ENCODE measurements around the gene TMEM143. TPM values are rescaled to one million over a fixed set of nuclear protein-coding genes. Genes with fewer than 3 reads are reported as not detected.

TMEM143 gene
- total and polyA plus RNA-seq, 2 of the 8 experiments (the other 6 are each of a cell fraction or from before 2014, with no cell fraction given) = 14.2 to 19.1 TPM

GRCh38 chr19:48378194-48378570, 14.4 kb upstream of the TMEM143 start:
- no peak overlapping the region for H3K4me3 ChIP-seq (ENCODE audit: extremely low read depth in 1 of 4, insufficient read depth in 2 of 4, low read depth in 3 of 4, low read length in 4 of 4)
- H3K23me2 ChIP-seq (ENCODE audit: low read depth, low read length) = no peaks in the 10 kb centered on the region
- WGBS, 2 experiments (ENCODE audit: extremely low coverage in 1 of 2, insufficient coverage in 1 of 2, insufficient read length in 1 of 2, insufficient replicate concordance in 2 of 2, low coverage in 1 of 2, low lambda C conversion rate in 2 of 2, missing lambda C conversion rate in 1 of 2) = 93% methylated on average over 10 of the region's 10 CpGs; no CpG with 5 or more reads in 1 of the 2 experiments
- H2AK5ac ChIP-seq (ENCODE audit: low read depth, low read length) = no peak overlapping the region
- H3K79me2 ChIP-seq (ENCODE audit: control insufficient read depth in 1 of 2, insufficient read depth in 2 of 2, low read length in 2 of 2) = no peaks in the 10 kb centered on the region
- H3K4ac ChIP-seq (replicated peaks; ENCODE audit: insufficient read length, low read depth, low read length) = no peak overlapping the region
- H3K9me3 ChIP-seq (ENCODE audit: insufficient read depth in 2 of 2, low read depth in 1 of 2, low read length in 1 of 2) = no peaks in the 10 kb centered on the region
- DNase-seq (ENCODE audit: low read depth in 1 of 2, low spot score in 2 of 2) (no peak), FAIRE-seq (no peak)
- no peak overlapping the region for H3K23ac ChIP-seq (ENCODE audit: insufficient read length)
- no peak overlapping the region for H3K56ac ChIP-seq (replicated peaks; ENCODE audit: insufficient read length, low read depth, low read length)
- H3K36me3 ChIP-seq (ENCODE audit: control insufficient read depth in 2 of 4, insufficient read depth in 4 of 4, low read length in 3 of 4) = peaks cover 0 to 12% (median 5%) of the 10 kb centered on the region in 4 experiments; a peak in 3 of 8 replicates
- H2BK12ac ChIP-seq (ENCODE audit: low read depth, low read length) = no peak overlapping the region
- no peak overlapping the region for H4K91ac ChIP-seq (replicated peaks; ENCODE audit: insufficient read length, low read length)
- no peaks in the 10 kb centered on the region for H3K79me1 ChIP-seq (ENCODE audit: low read depth, low read length)
- no peaks in the 10 kb centered on the region; a peak in 1 of 7 replicates for H3K4me1 ChIP-seq (replicated peaks in 1 of 4; ENCODE audit: control insufficient read depth in 3 of 4, insufficient read depth in 4 of 4, low read length in 3 of 4)
- H2BK20ac ChIP-seq (ENCODE audit: low read length) = no peak overlapping the region
- no peak overlapping the region for H3K27ac ChIP-seq (ENCODE audit: low read depth, low read length)
- H4K5ac ChIP-seq (ENCODE audit: insufficient read length, low read depth, low read length) = no peak overlapping the region
- no peak overlapping the region for H2BK120ac ChIP-seq (replicated peaks; ENCODE audit: low read depth, low read length)
- peaks cover 0 to 2% (median 0%) of the 10 kb centered on the region in 4 experiments; a peak in 1 of 7 replicates for H3K27me3 ChIP-seq (replicated peaks in 1 of 4; ENCODE audit: control insufficient read depth in 3 of 4, extremely low read depth in 1 of 4, insufficient read depth in 3 of 4, low read length in 3 of 4)
- no peak overlapping the region for H3K9ac ChIP-seq (replicated peaks in 1 of 4; ENCODE audit: extremely low read depth in 1 of 4, low read depth in 3 of 4, low read length in 3 of 4)
- no peak overlapping the region for H2BK15ac ChIP-seq (ENCODE audit: low read length)
- H2AFZ ChIP-seq (ENCODE audit: low read length) = no peak overlapping the region
- H4K20me1 ChIP-seq (replicated peaks in 1 of 2; ENCODE audit: control insufficient read depth in 1 of 2, insufficient read depth in 2 of 2, low read length in 2 of 2) = peaks cover 0 to 1% of the 10 kb centered on the region in 2 experiments
- POLR2A ChIA-PET (ENCODE audit: partially characterized antibody) = interaction anchor here (0.8 kb wide), 1 partner anchor 13 kb away, joined by 4 read pairs; the partner anchor contains the start of gene KDELR1
- no peak overlapping the region for H4K8ac ChIP-seq (ENCODE audit: extremely low read depth, insufficient read depth, low read length)
- H3K4me2 ChIP-seq (ENCODE audit: insufficient read depth in 1 of 2, low read depth in 2 of 2, low read length in 2 of 2) = no peak overlapping the region
- CTCF ChIA-PET (ENCODE audit: partially characterized antibody) = no interaction called here
- no peak overlapping the region for H3K14ac ChIP-seq (ENCODE audit: insufficient read length)
- H3K18ac ChIP-seq (ENCODE audit: extremely low read depth, low read length) = no peak overlapping the region
- no peak overlapping the region for H2BK5ac ChIP-seq (ENCODE audit: low read depth, low read length)
- TF ChIP-seq SIRT6 (IDR thresholded peaks at IDR 0.05; ENCODE audit: low read length) (no peak), JUN (IDR thresholded peaks at IDR 0.05; ENCODE audit: low read depth, low read length) (no peak), BACH1 (IDR thresholded peaks at IDR 0.05; ENCODE audit: low read length) (no peak), FOSL1 (IDR thresholded peaks at IDR 0.05; ENCODE audit: insufficient read depth, low read depth, low read length) (no peak), RAD21 (IDR thresholded peaks at IDR 0.05 in 1 of 2, conservative IDR thresholded peaks at IDR 0.05 in 1 of 2; ENCODE audit: low read depth in 2 of 2, low read length in 2 of 2) (no peak), SAP30 (IDR thresholded peaks at IDR 0.05; ENCODE audit: insufficient read depth, insufficient replicate concordance, low read length) (no peak), RXRA (IDR thresholded peaks at IDR 0.05; ENCODE audit: insufficient read depth, low read depth, low read length) (no peak), CREB1 (IDR thresholded peaks at IDR 0.05) (no peak), POLR2A (IDR thresholded peaks at IDR 0.05; ENCODE audit: control extremely low read depth in 1 of 2, low read depth in 2 of 2, low read length in 2 of 2) (no peak), TBP (IDR thresholded peaks at IDR 0.05; ENCODE audit: low read depth, low read length) (no peak), KDM5A (IDR thresholded peaks at IDR 0.05; ENCODE audit: low read length) (no peak), CBX5 (IDR thresholded peaks at IDR 0.05; ENCODE audit: low read depth, low read length) (no peak)
- TF ChIP-seq, protein P1, sequence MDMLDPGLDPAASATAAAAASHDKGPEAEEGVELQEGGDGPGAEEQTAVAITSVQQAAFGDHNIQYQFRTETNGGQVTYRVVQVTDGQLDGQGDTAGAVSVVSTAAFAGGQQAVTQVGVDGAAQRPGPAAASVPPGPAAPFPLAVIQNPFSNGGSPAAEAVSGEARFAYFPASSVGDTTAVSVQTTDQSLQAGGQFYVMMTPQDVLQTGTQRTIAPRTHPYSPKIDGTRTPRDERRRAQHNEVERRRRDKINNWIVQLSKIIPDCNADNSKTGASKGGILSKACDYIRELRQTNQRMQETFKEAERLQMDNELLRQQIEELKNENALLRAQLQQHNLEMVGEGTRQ (IDR thresholded peaks at IDR 0.05; ENCODE audit: low read length) = no peak
